GM18498 (cell line): ENCODE results near the gene PKD1.
"Not testable (repeated sequence)": the region's sequence is repeated elsewhere in the genome, so short reads cannot be mapped to it uniquely, and the experiment has no call there.

Experiments used
- ATAC-seq: cut with Tn5 transposase; IDR thresholded peaks from one replicate; pipeline ENCODE4 v1.9.1; 2021; ENCODE audit warnings: mild to moderate bottlenecking, moderate library complexity; ENCODE audit not compliant: unreplicated experiment

PKD1 gene

GRCh38 chr16:2126161-2126743 is 9.4 kb downstream of the PKD1 start:
- not testable (repeated sequence) for ATAC-seq

- ATAC-seq: not testable (repeated sequence)
Observed at GRCh38 chr16:2125609-2126008, 10.1 kb downstream of the PKD1 start.

GRCh38 chr16:2124694-2125444 is 10.8 kb downstream of the PKD1 start:
- not testable (repeated sequence) for ATAC-seq

GRCh38 chr16:2124377-2124693 is 11.4 kb downstream of the PKD1 start:
- ATAC-seq: not testable (repeated sequence)

GRCh38 chr16:2123706-2124376 is 11.9 kb downstream of the PKD1 start:
- not testable (repeated sequence) for ATAC-seq

- not testable (repeated sequence) for ATAC-seq
Observed at GRCh38 chr16:2122934-2123683, 12.6 kb downstream of the PKD1 start.

GRCh38 chr16:2122429-2122828 is 13.3 kb downstream of the PKD1 start:
- ATAC-seq: no peak

GRCh38 chr16:2121853-2122252 is 13.8 kb downstream of the PKD1 start:
- ATAC-seq: no peak

- not testable (repeated sequence) for ATAC-seq
Observed at GRCh38 chr16:2121325-2121724, 14.4 kb downstream of the PKD1 start.

GRCh38 chr16:2117960-2118722 is 17.6 kb downstream of the PKD1 start:
- not testable (repeated sequence) for ATAC-seq

- ATAC-seq: not testable (repeated sequence)
Observed at GRCh38 chr16:2117341-2117740, 18.4 kb downstream of the PKD1 start.

GRCh38 chr16:2116428-2116827 is 19.3 kb downstream of the PKD1 start:
- ATAC-seq: not testable (repeated sequence)

- ATAC-seq: no peak
Observed at GRCh38 chr16:2115591-2115973, 20.1 kb downstream of the PKD1 start.

GRCh38 chr16:2114885-2115590 is 20.7 kb downstream of the PKD1 start:
- not testable (repeated sequence) for ATAC-seq

- ATAC-seq: not testable (repeated sequence)
Observed at GRCh38 chr16:2114225-2114624, 21.5 kb downstream of the PKD1 start.

- ATAC-seq: not testable (repeated sequence)
Observed at GRCh38 chr16:2112539-2113106, 23.1 kb downstream of the PKD1 start.

- not testable (repeated sequence) for ATAC-seq
Observed at GRCh38 chr16:2111412-2112335, 24.0 kb downstream of the PKD1 start.

- ATAC-seq: not testable (repeated sequence)
Observed at GRCh38 chr16:2111009-2111353, 24.7 kb downstream of the PKD1 start.
